Tibial artery (tissue), 4 donors: Measurements from ENCODE around the gene CCDC73.

Experiments used
- DNase-seq, 2 donors: peaks; one replicate each; pipeline ENCODE4 v3.0.0-alpha.2; 2019
- H3K27ac ChIP-seq, 2 donors: fragments of 200-600 bp; sonication (generic) in 1 of 2; 1 replicate in 1 of 2; 2 replicates in 1 of 2; pipeline ENCODE4 v1.5.1; 2018 to 2019; ENCODE audit warnings: mild to moderate bottlenecking in 1 of 2
- H3K27me3 ChIP-seq, 2 donors: fragments of 200-600 bp; sonication (generic) in 1 of 2; one replicate each; pipeline versions ENCODE4 v1.5.1 to v1.6.0; 2016 to 2019
- H3K36me3 ChIP-seq, 3 donors: fragments of 200-600 bp; sonication (generic) in 2 of 3; one replicate each; pipeline ENCODE4 v1.5.1; 2016 to 2019; ENCODE audit warnings: mild to moderate bottlenecking in 2 of 3
- H3K4me1 ChIP-seq, 4 donors: fragments of 200-600 bp; sonication (generic) in 2 of 4; 1 replicate in 3 of 4; 2 replicates in 1 of 4; pipeline ENCODE4 v1.5.1; 2016 to 2019
- H3K4me3 ChIP-seq, 2 donors: fragments of 200-600 bp; sonication (generic) in 1 of 2; 1 replicate in 1 of 2; 2 replicates in 1 of 2; pipeline ENCODE4 v1.5.1; 2018 to 2019; ENCODE audit warnings: mild to moderate bottlenecking in 2 of 2
- H3K9me3 ChIP-seq, 3 donors: fragments of 200-600 bp; sonication (generic) in 1 of 3; one replicate each; pipeline ENCODE4 v1.5.1; 2016 to 2019
- intact Hi-C: fragments of 100-400 bp; cut with DNase I; formaldehyde crosslinking; loops from one replicate; pipeline ENCODE4 v1.15.0; 2023; ENCODE audit warnings: low total_unique reads
- TF ChIP-seq, protein P1 (sequence below), 2 experiments: fragments of 200-600 bp in 1 of 2; fragments of 450-650 bp in 1 of 2; IDR thresholded peaks; one replicate each; pipeline ENCODE4 v1.5.1; 2017 to 2019; ENCODE audit warnings: antibody characterized with exemption in 2 of 2, mild to moderate bottlenecking in 1 of 2, moderate library complexity in 1 of 2

The CCDC73 gene

GRCh38 chr11:32563600-32563959 is 230.9 kb downstream of the CCDC73 start:
- TF ChIP-seq, protein P1, sequence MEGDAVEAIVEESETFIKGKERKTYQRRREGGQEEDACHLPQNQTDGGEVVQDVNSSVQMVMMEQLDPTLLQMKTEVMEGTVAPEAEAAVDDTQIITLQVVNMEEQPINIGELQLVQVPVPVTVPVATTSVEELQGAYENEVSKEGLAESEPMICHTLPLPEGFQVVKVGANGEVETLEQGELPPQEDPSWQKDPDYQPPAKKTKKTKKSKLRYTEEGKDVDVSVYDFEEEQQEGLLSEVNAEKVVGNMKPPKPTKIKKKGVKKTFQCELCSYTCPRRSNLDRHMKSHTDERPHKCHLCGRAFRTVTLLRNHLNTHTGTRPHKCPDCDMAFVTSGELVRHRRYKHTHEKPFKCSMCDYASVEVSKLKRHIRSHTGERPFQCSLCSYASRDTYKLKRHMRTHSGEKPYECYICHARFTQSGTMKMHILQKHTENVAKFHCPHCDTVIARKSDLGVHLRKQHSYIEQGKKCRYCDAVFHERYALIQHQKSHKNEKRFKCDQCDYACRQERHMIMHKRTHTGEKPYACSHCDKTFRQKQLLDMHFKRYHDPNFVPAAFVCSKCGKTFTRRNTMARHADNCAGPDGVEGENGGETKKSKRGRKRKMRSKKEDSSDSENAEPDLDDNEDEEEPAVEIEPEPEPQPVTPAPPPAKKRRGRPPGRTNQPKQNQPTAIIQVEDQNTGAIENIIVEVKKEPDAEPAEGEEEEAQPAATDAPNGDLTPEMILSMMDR (IDR thresholded peaks at IDR 0.05): no peak
- no peak for DNase-seq
- intact Hi-C loops: no loop called here
- Histone ChIP-seq H3K36me3 (no peaks in the 10 kb centered on the region), H3K4me3 (no peak overlapping the region), H3K27ac (no peak overlapping the region), H3K27me3 (no peaks in the 10 kb centered on the region), H3K9me3 (no peaks in the 10 kb centered on the region), H3K4me1 (no peaks in the 10 kb centered on the region)

GRCh38 chr11:32562839-32563599 is 231.4 kb downstream of the CCDC73 start:
- Histone ChIP-seq H3K27me3 (no peaks in the 10 kb centered on the region), H3K9me3 (no peaks in the 10 kb centered on the region), H3K4me1 (no peaks in the 10 kb centered on the region), H3K4me3 (no peak overlapping the region), H3K27ac (no peak overlapping the region), H3K36me3 (no peaks in the 10 kb centered on the region)
- TF ChIP-seq, protein P1 (IDR thresholded peaks at IDR 0.05): no peak
- intact Hi-C loops: no loop called here
- DNase-seq: no peak

DNA sequence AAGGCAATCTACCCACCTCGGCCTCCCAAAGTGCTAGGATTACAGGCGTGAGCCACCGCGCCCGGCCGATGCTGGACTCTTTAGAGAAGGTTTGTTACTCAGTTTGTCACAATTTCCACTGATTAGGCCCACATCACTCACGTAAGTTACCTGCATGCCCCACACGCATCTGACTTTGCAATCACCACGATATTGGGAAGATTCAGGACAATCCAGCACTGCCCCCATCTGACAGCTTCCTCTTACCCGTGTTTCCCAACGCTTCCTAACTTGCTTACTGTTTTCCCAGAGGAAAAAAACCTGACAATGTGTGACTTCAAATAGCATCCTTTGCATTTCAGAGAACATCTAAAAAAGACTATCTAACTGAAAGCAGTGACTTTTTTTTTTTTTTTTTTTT is 232.6 kb downstream of the CCDC73 start:
- H3K27ac ChIP-seq: no peak overlapping the region
- H3K4me1 ChIP-seq: no peaks in the 10 kb centered on the region
- H3K4me3 ChIP-seq: no peak overlapping the region
- no peak for DNase-seq
- TF ChIP-seq, protein P1 (IDR thresholded peaks at IDR 0.05): no peak
- H3K27me3 ChIP-seq: no peaks in the 10 kb centered on the region
- H3K36me3 ChIP-seq: no peaks in the 10 kb centered on the region
- intact Hi-C loops: no loop called here
- H3K9me3 ChIP-seq: no peaks in the 10 kb centered on the region

- H3K9me3 ChIP-seq: no peaks in the 10 kb centered on the region
- no peak overlapping the region for H3K27ac ChIP-seq
- TF ChIP-seq, protein P1 (IDR thresholded peaks at IDR 0.05): no peak
- intact Hi-C loops: no loop called here
- H3K36me3 ChIP-seq: no peaks in the 10 kb centered on the region
- H3K4me1 ChIP-seq: no peaks in the 10 kb centered on the region
- H3K27me3 ChIP-seq: no peaks in the 10 kb centered on the region
- no peak overlapping the region for H3K4me3 ChIP-seq
- DNase-seq: no peak
These were observed 238.6 kb downstream of the CCDC73 start for GRCh38 chr11:32555895-32556294.

DNA sequence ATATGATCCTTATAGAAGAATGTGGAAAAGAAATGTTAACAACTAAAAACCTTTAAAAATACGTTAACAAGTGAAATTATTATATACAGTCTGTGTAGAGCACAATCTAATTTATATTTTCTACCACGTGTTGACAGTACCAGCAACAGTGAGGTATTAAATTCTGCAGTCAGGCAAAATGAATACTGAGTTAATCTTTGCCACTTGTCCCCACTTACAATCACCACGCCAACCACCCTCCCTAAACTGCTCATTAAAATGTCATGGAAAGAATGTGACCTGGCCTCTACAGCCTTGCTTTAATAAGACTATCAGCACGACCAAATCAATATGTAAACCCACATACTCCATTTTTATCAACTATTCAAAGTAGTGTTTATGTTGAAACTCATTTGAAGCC is 239.4 kb downstream of the CCDC73 start:
- no peaks in the 10 kb centered on the region for H3K36me3 ChIP-seq
- peaks cover 0 to 3% of the 10 kb centered on the region in 2 donors for H3K27me3 ChIP-seq
- DNase-seq: no peak
- intact Hi-C loops: no loop called here
- H3K4me1 ChIP-seq: no peaks in the 10 kb centered on the region
- H3K9me3 ChIP-seq: no peaks in the 10 kb centered on the region
- TF ChIP-seq, protein P1 (IDR thresholded peaks at IDR 0.05): no peak
- H3K27ac ChIP-seq: no peak overlapping the region
- H3K4me3 ChIP-seq: no peak overlapping the region
